Measurements from ENCODE around the gene GOT2.

- TF ChIP-seq CTCF (IDR thresholded peaks at IDR 0.05) (no peak), POLR2A (IDR thresholded peaks at IDR 0.05) (no peak)
These were observed 3.3 kb downstream of the GOT2 start for GRCh38 chr16:58730724-58731370.

Data from sigmoid colon (tissue), 3 donors.